Loucy (cell line): Measurements from ENCODE around the gene ORMDL3.

Experiments
- H2AFZ ChIP-seq: fragments of 200-600 bp; sonication (generic); 2 replicates; pipeline ENCODE4 v1.6.0; 2016; ENCODE audit warnings: antibody characterized with exemption, mild to moderate bottlenecking, low read length, moderate library complexity
- H3F3A ChIP-seq: fragments of 200-600 bp; 2 replicates; pipeline ENCODE4 v1.6.0; 2016; ENCODE audit warnings: antibody characterized with exemption, low read depth, mild to moderate bottlenecking
- H3K27me3 ChIP-seq: fragments of 200-600 bp; sonication (generic); 2 replicates; pipeline ENCODE4 v1.6.1; 2014; ENCODE audit warnings: low read length, mild to moderate bottlenecking; ENCODE audit not compliant: insufficient read depth, poor library complexity, severe bottlenecking
- H3K36me3 ChIP-seq: fragments of 200-600 bp; sonication (generic); 2 replicates; pipeline ENCODE4 v1.6.1; 2016; ENCODE audit warnings: low read length; ENCODE audit not compliant: insufficient read depth
- H3K4me1 ChIP-seq: fragments of 200-600 bp; sonication (generic); 2 replicates; pipeline ENCODE4 v1.5.1; 2014; ENCODE audit warnings: low read length, mild to moderate bottlenecking; ENCODE audit not compliant: insufficient read depth, poor library complexity, severe bottlenecking
- H3K4me2 ChIP-seq: fragments of 200-600 bp; sonication (generic); 2 replicates; pipeline ENCODE4 v1.6.0; 2014; ENCODE audit warnings: antibody characterized with exemption, low read length, low read depth, mild to moderate bottlenecking; ENCODE audit not compliant: poor library complexity, severe bottlenecking
- H3K4me3 ChIP-seq: fragments of 200-600 bp; sonication (generic); 2 replicates; pipeline ENCODE4 v1.5.1; 2014; ENCODE audit warnings: low read length, mild to moderate bottlenecking, mixed read lengths; ENCODE audit not compliant: poor library complexity, severe bottlenecking
- H3K79me2 ChIP-seq: fragments of 200-600 bp; sonication (generic); 2 replicates; pipeline ENCODE4 v1.6.1; 2014; ENCODE audit warnings: low read length; ENCODE audit not compliant: insufficient read depth
- H3K9ac ChIP-seq: fragments of 200-600 bp; sonication (generic); 2 replicates; pipeline ENCODE4 v1.6.0; 2014; ENCODE audit warnings: mild to moderate bottlenecking, low read depth, low read length, moderate library complexity; ENCODE audit not compliant: poor library complexity, severe bottlenecking
- H3K9me2 ChIP-seq: fragments of 200-600 bp; sonication (generic); replicated peaks from 2 replicates; pipeline ENCODE4 v1.6.1; 2016; ENCODE audit warnings: low read depth, low read length, mixed read lengths
- H3K9me3 ChIP-seq: fragments of 200-600 bp; sonication (generic); 2 replicates; pipeline ENCODE4 v1.6.1; 2014; ENCODE audit warnings: mild to moderate bottlenecking, antibody characterized with exemption, low read length, low read depth; ENCODE audit not compliant: insufficient read depth
- H4K20me1 ChIP-seq: fragments of 200-600 bp; sonication (generic); 2 replicates; pipeline ENCODE4 v1.6.0; 2014; ENCODE audit warnings: antibody characterized with exemption, low read length, mild to moderate bottlenecking; ENCODE audit not compliant: insufficient read depth, poor library complexity, severe bottlenecking
- EZH2phosphoT487 ChIP-seq: fragments of 200-600 bp; IDR thresholded peaks from 2 replicates; pipeline ENCODE4 v1.6.1; 2018; ENCODE audit warnings: antibody characterized with exemption, mild to moderate bottlenecking, moderate library complexity, borderline replicate concordance
- TF ChIP-seq, protein P1 (sequence below): fragments of 200-600 bp; sonication (generic); conservative IDR thresholded peaks from 2 replicates; pipeline ENCODE4 v1.5.1; 2014; ENCODE audit warnings: mild to moderate bottlenecking, antibody characterized with exemption, low read length

ORMDL3 gene

GRCh38 chr17:39966771-39967170 lies 39.4 kb upstream of the ORMDL3 start:
- Histone ChIP-seq H3K9ac (no peak overlapping the region), H3K4me3 (no peak overlapping the region), H3K4me1 (no peaks in the 10 kb centered on the region), H3K9me3 (no peaks in the 10 kb centered on the region), H4K20me1 (no peaks in the 10 kb centered on the region), H3K27me3 (no peaks in the 10 kb centered on the region), H3K4me2 (no peak overlapping the region), H2AFZ (no peak overlapping the region), H3K36me3 (no peaks in the 10 kb centered on the region), H3K79me2 (no peaks in the 10 kb centered on the region), H3K9me2 (no peaks in the 10 kb centered on the region), H3F3A (no peaks in the 10 kb centered on the region)
- TF ChIP-seq, protein P1, sequence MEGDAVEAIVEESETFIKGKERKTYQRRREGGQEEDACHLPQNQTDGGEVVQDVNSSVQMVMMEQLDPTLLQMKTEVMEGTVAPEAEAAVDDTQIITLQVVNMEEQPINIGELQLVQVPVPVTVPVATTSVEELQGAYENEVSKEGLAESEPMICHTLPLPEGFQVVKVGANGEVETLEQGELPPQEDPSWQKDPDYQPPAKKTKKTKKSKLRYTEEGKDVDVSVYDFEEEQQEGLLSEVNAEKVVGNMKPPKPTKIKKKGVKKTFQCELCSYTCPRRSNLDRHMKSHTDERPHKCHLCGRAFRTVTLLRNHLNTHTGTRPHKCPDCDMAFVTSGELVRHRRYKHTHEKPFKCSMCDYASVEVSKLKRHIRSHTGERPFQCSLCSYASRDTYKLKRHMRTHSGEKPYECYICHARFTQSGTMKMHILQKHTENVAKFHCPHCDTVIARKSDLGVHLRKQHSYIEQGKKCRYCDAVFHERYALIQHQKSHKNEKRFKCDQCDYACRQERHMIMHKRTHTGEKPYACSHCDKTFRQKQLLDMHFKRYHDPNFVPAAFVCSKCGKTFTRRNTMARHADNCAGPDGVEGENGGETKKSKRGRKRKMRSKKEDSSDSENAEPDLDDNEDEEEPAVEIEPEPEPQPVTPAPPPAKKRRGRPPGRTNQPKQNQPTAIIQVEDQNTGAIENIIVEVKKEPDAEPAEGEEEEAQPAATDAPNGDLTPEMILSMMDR: no peak
- no peak for TF ChIP-seq EZH2phosphoT487

DNA sequence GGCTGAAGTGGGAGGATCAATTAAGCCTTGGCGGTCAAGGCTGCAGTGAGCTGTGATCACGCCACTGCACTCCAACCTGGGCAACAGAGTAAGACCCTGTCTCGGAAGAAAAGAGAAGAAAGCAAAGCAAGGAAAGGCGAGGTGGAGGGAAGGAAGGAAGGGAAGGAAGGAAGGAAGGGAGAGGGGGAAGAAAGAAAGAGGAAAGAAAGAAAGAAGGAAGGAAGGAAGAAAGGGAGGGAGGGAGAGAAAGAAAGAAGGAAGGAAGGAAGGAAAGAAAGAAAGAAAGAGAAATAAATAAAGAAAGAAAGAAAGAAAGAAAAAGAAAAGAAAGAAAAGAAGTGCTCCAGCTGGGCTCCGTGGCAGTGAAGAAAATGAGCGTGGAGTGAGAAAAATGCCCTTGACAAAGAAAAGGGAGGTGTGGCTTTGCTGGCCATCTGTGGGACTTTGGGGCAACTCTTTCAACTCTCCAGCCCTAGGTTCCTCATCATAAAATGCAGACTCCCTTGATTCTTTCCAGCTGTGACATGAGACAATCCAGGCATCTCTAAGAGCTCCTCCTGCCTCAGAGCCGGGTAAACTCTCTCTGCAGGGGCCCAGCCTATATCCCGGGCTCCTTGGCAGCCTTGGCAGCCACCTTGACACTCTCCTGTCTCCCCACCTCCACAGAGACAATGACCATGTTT lies 37.8 kb upstream of the ORMDL3 start:
- Histone ChIP-seq H3K4me3 (no peak overlapping the region), H3K36me3 (no peaks in the 10 kb centered on the region), H3F3A (no peaks in the 10 kb centered on the region), H3K27me3 (no peaks in the 10 kb centered on the region), H3K9me2 (no peaks in the 10 kb centered on the region), H4K20me1 (no peaks in the 10 kb centered on the region), H3K4me1 (no peaks in the 10 kb centered on the region), H3K9ac (no peak overlapping the region), H3K79me2 (no peaks in the 10 kb centered on the region), H2AFZ (no peak overlapping the region), H3K4me2 (no peak overlapping the region), H3K9me3 (no peaks in the 10 kb centered on the region)
- TF ChIP-seq EZH2phosphoT487: no peak
- TF ChIP-seq, protein P1: no peak

DNA sequence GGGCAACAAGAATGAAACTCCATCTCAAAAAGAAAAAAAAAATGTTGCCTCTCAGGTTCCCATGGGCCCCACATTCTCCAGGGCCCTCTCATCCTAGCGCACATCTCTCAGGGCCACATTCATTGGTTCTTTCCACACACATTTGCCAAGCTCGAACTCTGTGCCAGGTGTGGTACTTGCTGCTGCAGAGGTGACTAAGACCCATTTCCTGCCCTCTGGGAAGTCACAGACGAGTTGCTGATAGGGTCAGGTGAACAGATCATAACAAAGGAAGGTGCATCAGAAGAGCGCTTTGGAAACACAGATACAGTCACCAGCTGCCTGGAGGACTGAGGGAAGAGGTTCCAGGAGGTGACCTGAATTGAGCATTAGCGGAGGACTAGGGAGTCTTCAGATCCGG lies 36.4 kb upstream of the ORMDL3 start:
- H2AFZ ChIP-seq: no peak overlapping the region
- H3K27me3 ChIP-seq: no peaks in the 10 kb centered on the region
- H3K9me2 ChIP-seq: no peaks in the 10 kb centered on the region
- TF ChIP-seq, protein P1: no peak
- no peak for TF ChIP-seq EZH2phosphoT487
- no peak overlapping the region for H3K4me2 ChIP-seq
- H3K9me3 ChIP-seq: no peaks in the 10 kb centered on the region
- no peaks in the 10 kb centered on the region for H3K4me1 ChIP-seq
- no peak overlapping the region for H3K9ac ChIP-seq
- no peaks in the 10 kb centered on the region for H3K36me3 ChIP-seq
- H3K79me2 ChIP-seq: no peaks in the 10 kb centered on the region
- H3F3A ChIP-seq: no peaks in the 10 kb centered on the region
- H3K4me3 ChIP-seq: no peak overlapping the region
- no peaks in the 10 kb centered on the region for H4K20me1 ChIP-seq
